Measurements from ENCODE around the gene TRABD2B. TPM values are rescaled to one million over a fixed set of nuclear protein-coding genes. Genes with fewer than 3 reads are reported as not detected.

TRABD2B gene
- total RNA-seq, 1 experiment from 2014 or later = 0.96 TPM

DNA sequence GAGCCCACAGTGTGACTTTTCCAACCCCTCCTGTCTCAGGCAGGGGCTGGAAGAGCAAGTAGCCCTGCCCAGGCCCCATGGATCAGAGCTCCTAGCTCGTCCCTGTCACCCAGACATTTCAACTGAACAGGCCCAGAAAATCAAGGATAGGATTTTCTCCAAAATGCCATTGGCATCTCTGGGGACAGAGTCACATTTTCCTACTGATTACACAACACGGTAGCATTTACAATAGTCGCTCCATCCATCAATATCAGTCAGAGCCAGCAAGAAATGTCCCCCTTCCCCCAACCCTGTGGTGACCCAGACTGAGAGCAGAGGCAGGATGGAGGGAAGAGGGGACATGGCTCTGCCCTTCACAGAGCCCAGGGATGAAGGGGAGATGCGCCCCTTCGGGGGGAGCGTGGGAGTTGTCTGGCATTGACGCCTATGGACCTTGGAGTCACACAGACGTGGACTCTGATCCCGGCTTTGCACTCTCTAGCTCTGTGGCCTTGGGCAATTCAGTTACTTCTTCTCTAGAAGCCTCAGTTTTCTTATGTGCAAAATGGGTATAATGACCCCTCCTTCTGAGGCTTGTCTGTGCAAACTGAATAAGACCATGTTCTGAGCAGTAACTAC lies 283.7 kb downstream of the TRABD2B start:
- CTCF ChIA-PET = interaction anchor here (1.1 to 29.6 kb wide), 5 partner anchors 9 to 291 kb away, joined by 3 to 696 read pairs (median 5); partner anchors contain the start of gene FOXD2
- H3K36me3 Mint-ChIP-seq (ENCODE audit: insufficient read depth, unreplicated experiment) = no peaks in the 10 kb centered on the region

DNA sequence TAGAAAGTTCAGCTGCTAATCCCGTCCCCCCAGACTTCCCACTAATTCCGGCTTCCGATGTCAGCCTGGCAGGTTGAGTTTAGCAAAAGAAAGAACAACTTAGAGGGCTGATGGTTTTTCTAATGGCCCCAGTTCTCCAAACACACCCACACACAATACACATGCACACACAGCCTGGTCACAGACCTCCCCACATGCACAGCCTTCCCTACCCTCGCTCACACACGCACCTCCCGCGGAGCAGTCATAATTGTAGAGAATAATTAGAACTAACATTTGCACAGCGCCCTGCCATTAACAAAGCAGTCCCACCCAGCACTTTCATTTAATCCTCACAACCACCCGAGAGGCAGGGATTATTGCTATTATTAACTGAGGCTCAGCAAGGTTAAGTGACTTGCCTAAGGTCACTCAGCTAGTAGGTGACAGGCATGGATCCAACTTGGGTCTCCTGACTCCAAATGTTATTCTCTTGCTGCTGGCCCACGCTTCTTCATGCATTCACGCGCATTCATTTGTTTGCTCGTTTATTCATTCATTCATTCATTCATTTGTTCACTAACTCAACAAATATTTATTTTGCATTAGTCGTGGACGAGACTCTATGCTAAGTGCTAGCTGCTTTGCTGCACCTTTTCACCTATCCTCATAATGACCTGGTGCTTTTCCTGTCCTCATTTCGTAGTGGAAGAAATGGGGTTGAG lies 284.4 kb downstream of the TRABD2B start:
- CTCF ChIA-PET = interaction anchor here (0.5 to 29.6 kb wide), 7 partner anchors 13 to 324 kb away, joined by 3 to 696 read pairs (median 3); partner anchors contain the start of gene FOXD2
- H3K36me3 Mint-ChIP-seq (ENCODE audit: insufficient read depth, unreplicated experiment) = no peaks in the 10 kb centered on the region
- BruUV-seq (replicated peaks) = no TSS peak
- intact Hi-C loops (cut with micrococcal nuclease) = loop anchor here (5.0 kb wide), 1 partner anchor 260 kb away; no protein-coding TSS in a partner anchor
- DNase-seq (ENCODE audit: unreplicated experiment) = no peak
- POLR2A ChIA-PET = no interaction called here
- H3K4me3 Mint-ChIP-seq (ENCODE audit: unreplicated experiment) = no peak overlapping the region
- peaks cover 68% of the 10 kb centered on the region for H3K27me3 Mint-ChIP-seq (ENCODE audit: insufficient read depth, unreplicated experiment)
- TF ChIP-seq CTCF (IDR thresholded peaks at IDR 0.05; ENCODE audit: unreplicated experiment) = no peak
- H3K27ac Mint-ChIP-seq (ENCODE audit: low read depth, unreplicated experiment) = no peak overlapping the region
- H3K4me1 Mint-ChIP-seq (ENCODE audit: insufficient read depth, unreplicated experiment) = no peaks in the 10 kb centered on the region
- H3K9me3 Mint-ChIP-seq (ENCODE audit: unreplicated experiment) = no peaks in the 10 kb centered on the region

More for the DNA sequence above, 283.7 kb downstream of the TRABD2B start:
- Mint-ChIP-seq H3K4me1 (ENCODE audit: insufficient read depth, unreplicated experiment) (no peaks in the 10 kb centered on the region), H3K27me3 (ENCODE audit: insufficient read depth, unreplicated experiment) (peaks cover 61% of the 10 kb centered on the region), H3K4me3 (ENCODE audit: unreplicated experiment) (no peak overlapping the region), H3K27ac (ENCODE audit: low read depth, unreplicated experiment) (no peak overlapping the region), H3K9me3 (ENCODE audit: unreplicated experiment) (no peaks in the 10 kb centered on the region)
- no peak for TF ChIP-seq CTCF (IDR thresholded peaks at IDR 0.05; ENCODE audit: unreplicated experiment)
- DNase-seq (ENCODE audit: unreplicated experiment) = no peak
- intact Hi-C loops (cut with micrococcal nuclease) = loop anchor here (5.0 kb wide), 1 partner anchor 261 kb away; no protein-coding TSS in a partner anchor
- POLR2A ChIA-PET = no interaction called here
- BruUV-seq (replicated peaks) = no TSS peak

GRCh38 chr1:47711848-47712492 lies 285.2 kb downstream of the TRABD2B start:
- BruUV-seq (replicated peaks) = no TSS peak
- no peak overlapping the region for H3K4me3 Mint-ChIP-seq (ENCODE audit: unreplicated experiment)
- no peaks in the 10 kb centered on the region for H3K4me1 Mint-ChIP-seq (ENCODE audit: insufficient read depth, unreplicated experiment)
- H3K36me3 Mint-ChIP-seq (ENCODE audit: insufficient read depth, unreplicated experiment) = no peaks in the 10 kb centered on the region
- no peak overlapping the region for H3K27ac Mint-ChIP-seq (ENCODE audit: low read depth, unreplicated experiment)
- no peak for TF ChIP-seq CTCF (IDR thresholded peaks at IDR 0.05; ENCODE audit: unreplicated experiment)
- intact Hi-C loops (cut with micrococcal nuclease) = loop anchor here (2.0 to 5.0 kb wide), 3 partner anchors 260 to 533 kb away; no protein-coding TSS in a partner anchor
- no peak for DNase-seq (ENCODE audit: unreplicated experiment)
- CTCF ChIA-PET = interaction anchor here (0.5 to 29.6 kb wide), 16 partner anchors 13 to 532 kb away, joined by 3 to 696 read pairs (median 8); partner anchors contain the start of gene FOXD2
- no peaks in the 10 kb centered on the region for H3K9me3 Mint-ChIP-seq (ENCODE audit: unreplicated experiment)
- H3K27me3 Mint-ChIP-seq (ENCODE audit: insufficient read depth, unreplicated experiment) = peaks cover 69% of the 10 kb centered on the region
- POLR2A ChIA-PET = interaction anchor here (2.0 kb wide), 1 partner anchor 280 kb away, joined by 8 read pairs; no protein-coding TSS in a partner anchor
